OCI-LY3 (cell line): ENCODE measurements around the gene GID8.

ENCODE experiments used
- EZH2phosphoT487 ChIP-seq: fragments of 200-600 bp; shearing (Covaris generic); IDR thresholded peaks from 2 replicates; pipeline ENCODE4 v1.6.1; 2018; ENCODE audit warnings: antibody characterized with exemption, mixed run types, low read depth
- TF ChIP-seq, protein P1 (sequence below): fragments of 200-600, 300-600 bp; sonication (generic); IDR thresholded peaks from 2 replicates; pipeline ENCODE4 v1.5.1; 2014; ENCODE audit warnings: antibody characterized with exemption, low read length, low read depth

DNA sequence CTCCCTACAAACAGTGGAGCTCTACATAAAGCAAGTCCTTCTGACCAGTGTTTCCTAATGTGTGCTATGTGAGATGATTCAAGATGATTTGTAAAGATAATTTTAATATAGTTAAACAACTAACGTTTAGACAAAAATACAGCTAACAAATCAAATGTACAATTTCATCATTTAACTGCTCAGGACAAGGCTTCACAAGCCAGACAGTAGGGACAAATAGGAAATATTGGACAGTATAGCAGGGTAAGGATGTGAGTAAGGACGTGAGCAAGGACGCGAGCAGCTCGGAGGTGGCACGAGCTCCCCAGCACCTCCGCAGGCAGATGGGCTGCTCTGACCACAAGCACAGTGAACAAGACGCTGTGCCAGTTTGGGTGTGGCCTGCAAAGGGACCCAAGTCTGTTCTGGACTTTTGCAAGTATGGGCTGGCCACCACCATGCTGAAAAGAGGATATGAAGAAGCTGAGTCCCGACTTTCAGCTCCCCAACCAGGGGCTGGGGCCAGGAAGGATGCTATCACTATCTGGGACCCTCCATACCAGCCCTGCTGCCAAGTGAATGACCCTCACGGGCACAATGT, 26.2 kb upstream of the GID8 start:
- TF ChIP-seq, protein P1, sequence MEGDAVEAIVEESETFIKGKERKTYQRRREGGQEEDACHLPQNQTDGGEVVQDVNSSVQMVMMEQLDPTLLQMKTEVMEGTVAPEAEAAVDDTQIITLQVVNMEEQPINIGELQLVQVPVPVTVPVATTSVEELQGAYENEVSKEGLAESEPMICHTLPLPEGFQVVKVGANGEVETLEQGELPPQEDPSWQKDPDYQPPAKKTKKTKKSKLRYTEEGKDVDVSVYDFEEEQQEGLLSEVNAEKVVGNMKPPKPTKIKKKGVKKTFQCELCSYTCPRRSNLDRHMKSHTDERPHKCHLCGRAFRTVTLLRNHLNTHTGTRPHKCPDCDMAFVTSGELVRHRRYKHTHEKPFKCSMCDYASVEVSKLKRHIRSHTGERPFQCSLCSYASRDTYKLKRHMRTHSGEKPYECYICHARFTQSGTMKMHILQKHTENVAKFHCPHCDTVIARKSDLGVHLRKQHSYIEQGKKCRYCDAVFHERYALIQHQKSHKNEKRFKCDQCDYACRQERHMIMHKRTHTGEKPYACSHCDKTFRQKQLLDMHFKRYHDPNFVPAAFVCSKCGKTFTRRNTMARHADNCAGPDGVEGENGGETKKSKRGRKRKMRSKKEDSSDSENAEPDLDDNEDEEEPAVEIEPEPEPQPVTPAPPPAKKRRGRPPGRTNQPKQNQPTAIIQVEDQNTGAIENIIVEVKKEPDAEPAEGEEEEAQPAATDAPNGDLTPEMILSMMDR, result no peak
- TF ChIP-seq EZH2phosphoT487, result no peak
